Heart left ventricle (tissue), 13 donors: ENCODE results near the gene GRM8.

Experiments
- POLR2A ChIP-seq, 2 donors: fragments of 450-650 bp; IDR thresholded peaks; one replicate each; pipeline ENCODE4 v1.6.1; 2017; ENCODE audit warnings: antibody characterized with exemption in 2 of 2, mild to moderate bottlenecking in 2 of 2, moderate library complexity in 2 of 2
- TF ChIP-seq, protein P1 (sequence below), 12 donors: fragments of 200-600 bp; sonication (generic) in 4 of 12; IDR thresholded peaks; one replicate each; pipeline versions ENCODE4 v1.5.0 to v1.8.0; 2018 to 2022; ENCODE audit warnings: antibody characterized with exemption in 12 of 12, mild to moderate bottlenecking in 5 of 12
- donor health status: ischemic (EF 13 %, LVEDD 7.1; RV severe dilation, severe dysfunction).
- donor health status: DM: no; HTN: yes; CAD: no.
- donor health status: DM: no; HTN: no; CAD: no.
- donor health status: ischemic (EF 25% LVEDD 6.9; RV normal size, moderate dysfunction).
- donor health status: ischemic (EF 25% LVEDD 5.7; RV mildly dilated, moderate dysfunction).
- donor health status: ischemic (EF 35%, LVEDD 5.7; RV mildly dilated, moderate dysfunction).
- donor health status: nonischemic (EF 11% LVEDD 7.7; RV severe dilation, severe dysfunction).
- donor health status: DM: yes; HTN: yes; CAD: no.
- donor health status: PGD.
- donor health status: ischemic (EF 29% LVEDD 5.4; RV normal size, mild dysfunction).
- donor health status: nonischemic (EF 23%, LVEDD 6.1; RV moderate dilation, normal function).

DNA sequence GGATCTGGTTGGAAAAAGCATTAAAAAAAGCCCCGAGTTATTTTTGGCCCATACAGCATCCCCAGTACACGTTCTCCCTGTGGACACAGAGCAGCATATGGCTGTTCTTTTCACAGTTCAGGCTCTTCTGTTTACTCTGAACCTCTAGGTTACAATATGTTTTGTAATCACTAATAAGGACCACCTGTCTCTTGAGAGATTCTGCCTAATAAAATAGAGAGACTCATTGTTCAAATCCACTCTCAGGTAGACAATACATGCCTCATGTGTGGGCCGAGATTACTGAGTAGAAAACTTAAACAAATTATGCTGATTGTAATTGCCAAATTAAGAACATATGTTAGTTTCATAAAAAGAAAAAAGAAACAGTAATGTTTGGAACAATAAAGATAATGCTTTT is 647.7 kb downstream of the GRM8 start:
- TF ChIP-seq, protein P1, sequence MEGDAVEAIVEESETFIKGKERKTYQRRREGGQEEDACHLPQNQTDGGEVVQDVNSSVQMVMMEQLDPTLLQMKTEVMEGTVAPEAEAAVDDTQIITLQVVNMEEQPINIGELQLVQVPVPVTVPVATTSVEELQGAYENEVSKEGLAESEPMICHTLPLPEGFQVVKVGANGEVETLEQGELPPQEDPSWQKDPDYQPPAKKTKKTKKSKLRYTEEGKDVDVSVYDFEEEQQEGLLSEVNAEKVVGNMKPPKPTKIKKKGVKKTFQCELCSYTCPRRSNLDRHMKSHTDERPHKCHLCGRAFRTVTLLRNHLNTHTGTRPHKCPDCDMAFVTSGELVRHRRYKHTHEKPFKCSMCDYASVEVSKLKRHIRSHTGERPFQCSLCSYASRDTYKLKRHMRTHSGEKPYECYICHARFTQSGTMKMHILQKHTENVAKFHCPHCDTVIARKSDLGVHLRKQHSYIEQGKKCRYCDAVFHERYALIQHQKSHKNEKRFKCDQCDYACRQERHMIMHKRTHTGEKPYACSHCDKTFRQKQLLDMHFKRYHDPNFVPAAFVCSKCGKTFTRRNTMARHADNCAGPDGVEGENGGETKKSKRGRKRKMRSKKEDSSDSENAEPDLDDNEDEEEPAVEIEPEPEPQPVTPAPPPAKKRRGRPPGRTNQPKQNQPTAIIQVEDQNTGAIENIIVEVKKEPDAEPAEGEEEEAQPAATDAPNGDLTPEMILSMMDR (IDR thresholded peaks at IDR 0.05): no peak
- no peak for TF ChIP-seq POLR2A (IDR thresholded peaks at IDR 0.05)
